HepG2 (cell line): Measurements from ENCODE around the gene SLC9A5. TPM values are rescaled to one million over a fixed set of nuclear protein-coding genes. Genes with fewer than 3 reads are reported as not detected.

Source experiments
- CHD4 ChIP-seq: fragments of 200-600 bp; sonication (generic); IDR thresholded peaks from 2 replicates; pipeline ENCODE4 v1.7.0; 2017; ENCODE audit warnings: mild to moderate bottlenecking, low read length, borderline replicate concordance
- HOXA5 ChIP-seq: sonication (generic); formaldehyde crosslinking; IDR thresholded peaks from 2 replicates; pipeline ENCODE4 v1.4.0; 2020; ENCODE audit warnings: missing genetic modification reagents
- KAT8 ChIP-seq: IDR thresholded peaks from 2 replicates; pipeline ENCODE4 v1.6.1; 2016; ENCODE audit warnings: missing genetic modification reagents, missing compliant biosample characterization
- KLF13 ChIP-seq: sonication (generic); formaldehyde crosslinking; IDR thresholded peaks from 2 replicates; pipeline ENCODE4 v1.4.0; 2020; ENCODE audit warnings: mild to moderate bottlenecking, missing genetic modification reagents
- LCORL ChIP-seq, 2 experiments: fragments of 450-650 bp in 1 of 2; sonication (generic) in 1 of 2; formaldehyde crosslinking in 1 of 2; IDR thresholded peaks; 2 replicates each; pipeline versions ENCODE4 v1.5.0 to v1.6.1; 2017 to 2020; ENCODE audit warnings: antibody characterized with exemption in 1 of 2, missing genetic modification reagents in 1 of 2
- NCOR1 ChIP-seq: fragments of 200-600 bp; sonication (generic); IDR thresholded peaks from 2 replicates; pipeline ENCODE4 v1.7.0; 2017; ENCODE audit warnings: antibody characterized with exemption, low read length, borderline replicate concordance
- NFE2L1 ChIP-seq: sonication (generic); formaldehyde crosslinking; IDR thresholded peaks from 2 replicates; pipeline ENCODE4 v1.4.0; 2020; ENCODE audit warnings: missing genetic modification reagents, mild to moderate bottlenecking, borderline replicate concordance
- PREB ChIP-seq: sonication (generic); formaldehyde crosslinking; IDR thresholded peaks from 2 replicates; pipeline ENCODE4 v1.4.0; 2020; ENCODE audit warnings: missing genetic modification reagents
- SAP130 ChIP-seq: IDR thresholded peaks from 2 replicates; pipeline ENCODE4 v1.6.1; 2016; ENCODE audit warnings: low read depth
- TERF1 ChIP-seq: sonication (generic); formaldehyde crosslinking; IDR thresholded peaks from 2 replicates; pipeline ENCODE4 v1.8.0; 2022; ENCODE audit warnings: mild to moderate bottlenecking, missing genetic modification reagents, moderate library complexity
- THAP11 ChIP-seq: IDR thresholded peaks from 2 replicates; pipeline ENCODE4 v1.6.1; 2016; ENCODE audit warnings: missing biosample characterization, missing genetic modification reagents
- ZFP36 ChIP-seq: fragments of 150-350 bp; IDR thresholded peaks from 2 replicates; pipeline ENCODE4 v1.6.1; 2018; ENCODE audit warnings: borderline replicate concordance, low read length, low read depth; ENCODE audit not compliant: partially characterized antibody
- ZNF33A ChIP-seq: sonication (generic); formaldehyde crosslinking; IDR thresholded peaks from 2 replicates; pipeline ENCODE4 v1.5.1; 2020; ENCODE audit warnings: missing genetic modification reagents, mild to moderate bottlenecking, moderate library complexity, borderline replicate concordance
- ZNF430 ChIP-seq: sonication (generic); formaldehyde crosslinking; IDR thresholded peaks from 2 replicates; pipeline ENCODE4 v1.9.0; 2021; ENCODE audit warnings: mild to moderate bottlenecking, missing genetic modification reagents
- ZNF563 ChIP-seq: sonication (generic); formaldehyde crosslinking; IDR thresholded peaks from 2 replicates; pipeline ENCODE4 v1.8.0; 2022; ENCODE audit warnings: mild to moderate bottlenecking, moderate library complexity, missing genetic modification reagents
- ZNF570 ChIP-seq: sonication (generic); formaldehyde crosslinking; IDR thresholded peaks from 2 replicates; pipeline ENCODE4 v1.4.0; 2020; ENCODE audit warnings: mild to moderate bottlenecking, missing genetic modification reagents, borderline replicate concordance
- ZSCAN29 ChIP-seq: sonication (generic); formaldehyde crosslinking; conservative IDR thresholded peaks from 2 replicates; pipeline ENCODE4 v1.4.0; 2020; ENCODE audit warnings: mild to moderate bottlenecking, missing genetic modification reagents
- polyA plus RNA-seq, 8 experiments: library from polyadenylated mRNA; depleted of rRNA in 3 of 8; stranded (reverse) in 7 of 8; unstranded in 1 of 8; fragments of >200 nt; fragmentation: Illumina TruSeq in 4 of 8; extraction: Trizol in 4 of 8; gene quantifications; 2 replicates each; pipeline versions ENCODE4 v1.2.1 to v1.2.3, GENCODE V29; 2011 to 2016; ENCODE audit warnings: low read depth in 4 of 8, missing spikeins in 1 of 8, mixed read lengths in 1 of 8; ENCODE audit not compliant: insufficient read depth in 1 of 8
- total RNA-seq, 5 experiments: library from RNA; depleted of rRNA; stranded (reverse); fragments of >200 nt; fragmentation: Illumina TruSeq; extraction: Trizol; gene quantifications; 2 replicates each; pipeline ENCODE4 v1.2.3, GENCODE V29; 2016; ENCODE audit warnings: low read depth in 1 of 5
- TF ChIP-seq, protein P1 (sequence below): sonication (generic); formaldehyde crosslinking; IDR thresholded peaks from 2 replicates; pipeline ENCODE4 v1.4.0; 2020; ENCODE audit warnings: missing genetic modification reagents, borderline replicate concordance
- TF ChIP-seq, protein P2 (sequence below): sonication (generic); formaldehyde crosslinking; IDR thresholded peaks from 2 replicates; pipeline ENCODE4 v1.9.0; 2021; ENCODE audit warnings: missing genetic modification reagents, borderline replicate concordance

The SLC9A5 gene
- total and polyA plus RNA-seq, 2 of the 13 experiments (the other 11 are each of a cell fraction or from before 2014, with no cell fraction given) = 0.58 to 1.4 TPM

DNA sequence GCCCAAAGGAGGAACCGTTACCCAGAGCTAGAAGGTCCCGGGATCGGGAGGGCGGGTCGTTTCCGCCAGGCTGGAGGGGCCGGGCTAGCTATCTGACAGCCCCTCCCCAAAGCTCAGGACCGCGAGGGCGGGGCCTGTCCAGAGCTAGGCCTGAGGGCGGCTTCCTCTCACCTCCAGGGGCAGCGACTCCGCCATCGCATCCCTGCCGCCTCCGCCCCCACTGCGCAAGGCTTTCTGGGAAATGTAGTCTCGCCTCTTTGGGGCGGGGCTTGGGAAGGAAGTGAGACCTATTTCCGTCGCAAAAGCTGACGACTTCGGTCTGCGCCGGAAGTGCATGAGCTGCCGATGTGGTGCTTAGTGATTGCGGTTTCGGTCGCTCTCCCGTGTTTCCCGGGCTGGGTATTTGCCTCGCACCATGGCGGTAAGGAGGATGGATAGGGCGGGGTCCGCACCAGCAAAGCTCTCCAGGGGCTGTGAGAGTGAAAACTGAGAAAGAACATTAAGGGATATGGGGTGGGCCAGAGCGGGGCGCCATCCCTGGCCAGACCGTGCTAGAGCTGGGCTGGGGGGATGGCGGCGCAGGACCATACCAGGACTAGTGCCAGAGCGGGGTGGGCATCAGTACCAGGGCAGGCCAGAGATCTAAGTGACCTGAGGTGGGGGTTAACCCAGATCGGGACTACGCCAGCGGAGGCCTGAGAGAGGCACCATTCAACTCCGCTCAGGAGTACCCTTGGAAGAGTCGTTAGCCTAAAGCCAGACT lies 21.8 kb upstream of the SLC9A5 start, which contains the start of gene TMEM208 (continued):
- TF ChIP-seq, protein P1, sequence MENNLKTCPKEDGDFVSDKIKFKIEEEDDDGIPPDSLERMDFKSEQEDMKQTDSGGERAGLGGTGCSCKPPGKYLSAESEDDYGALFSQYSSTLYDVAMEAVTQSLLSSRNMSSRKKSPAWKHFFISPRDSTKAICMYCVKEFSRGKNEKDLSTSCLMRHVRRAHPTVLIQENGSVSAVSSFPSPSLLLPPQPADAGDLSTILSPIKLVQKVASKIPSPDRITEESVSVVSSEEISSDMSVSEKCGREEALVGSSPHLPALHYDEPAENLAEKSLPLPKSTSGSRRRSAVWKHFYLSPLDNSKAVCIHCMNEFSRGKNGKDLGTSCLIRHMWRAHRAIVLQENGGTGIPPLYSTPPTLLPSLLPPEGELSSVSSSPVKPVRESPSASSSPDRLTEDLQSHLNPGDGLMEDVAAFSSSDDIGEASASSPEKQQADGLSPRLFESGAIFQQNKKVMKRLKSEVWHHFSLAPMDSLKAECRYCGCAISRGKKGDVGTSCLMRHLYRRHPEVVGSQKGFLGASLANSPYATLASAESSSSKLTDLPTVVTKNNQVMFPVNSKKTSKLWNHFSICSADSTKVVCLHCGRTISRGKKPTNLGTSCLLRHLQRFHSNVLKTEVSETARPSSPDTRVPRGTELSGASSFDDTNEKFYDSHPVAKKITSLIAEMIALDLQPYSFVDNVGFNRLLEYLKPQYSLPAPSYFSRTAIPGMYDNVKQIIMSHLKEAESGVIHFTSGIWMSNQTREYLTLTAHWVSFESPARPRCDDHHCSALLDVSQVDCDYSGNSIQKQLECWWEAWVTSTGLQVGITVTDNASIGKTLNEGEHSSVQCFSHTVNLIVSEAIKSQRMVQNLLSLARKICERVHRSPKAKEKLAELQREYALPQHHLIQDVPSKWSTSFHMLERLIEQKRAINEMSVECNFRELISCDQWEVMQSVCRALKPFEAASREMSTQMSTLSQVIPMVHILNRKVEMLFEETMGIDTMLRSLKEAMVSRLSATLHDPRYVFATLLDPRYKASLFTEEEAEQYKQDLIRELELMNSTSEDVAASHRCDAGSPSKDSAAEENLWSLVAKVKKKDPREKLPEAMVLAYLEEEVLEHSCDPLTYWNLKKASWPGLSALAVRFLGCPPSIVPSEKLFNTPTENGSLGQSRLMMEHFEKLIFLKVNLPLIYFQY = no peak; the same call in 1 of the 2 replicates
- TF ChIP-seq ZNF33A (CRISPR knock-in tag) = no peak
- peak; percentile 100 for TF ChIP-seq KAT8 (CRISPR knock-in tag)
- peak; percentile 95 for TF ChIP-seq ZNF430
- no peak for TF ChIP-seq NCOR1
- TF ChIP-seq, protein P2, sequence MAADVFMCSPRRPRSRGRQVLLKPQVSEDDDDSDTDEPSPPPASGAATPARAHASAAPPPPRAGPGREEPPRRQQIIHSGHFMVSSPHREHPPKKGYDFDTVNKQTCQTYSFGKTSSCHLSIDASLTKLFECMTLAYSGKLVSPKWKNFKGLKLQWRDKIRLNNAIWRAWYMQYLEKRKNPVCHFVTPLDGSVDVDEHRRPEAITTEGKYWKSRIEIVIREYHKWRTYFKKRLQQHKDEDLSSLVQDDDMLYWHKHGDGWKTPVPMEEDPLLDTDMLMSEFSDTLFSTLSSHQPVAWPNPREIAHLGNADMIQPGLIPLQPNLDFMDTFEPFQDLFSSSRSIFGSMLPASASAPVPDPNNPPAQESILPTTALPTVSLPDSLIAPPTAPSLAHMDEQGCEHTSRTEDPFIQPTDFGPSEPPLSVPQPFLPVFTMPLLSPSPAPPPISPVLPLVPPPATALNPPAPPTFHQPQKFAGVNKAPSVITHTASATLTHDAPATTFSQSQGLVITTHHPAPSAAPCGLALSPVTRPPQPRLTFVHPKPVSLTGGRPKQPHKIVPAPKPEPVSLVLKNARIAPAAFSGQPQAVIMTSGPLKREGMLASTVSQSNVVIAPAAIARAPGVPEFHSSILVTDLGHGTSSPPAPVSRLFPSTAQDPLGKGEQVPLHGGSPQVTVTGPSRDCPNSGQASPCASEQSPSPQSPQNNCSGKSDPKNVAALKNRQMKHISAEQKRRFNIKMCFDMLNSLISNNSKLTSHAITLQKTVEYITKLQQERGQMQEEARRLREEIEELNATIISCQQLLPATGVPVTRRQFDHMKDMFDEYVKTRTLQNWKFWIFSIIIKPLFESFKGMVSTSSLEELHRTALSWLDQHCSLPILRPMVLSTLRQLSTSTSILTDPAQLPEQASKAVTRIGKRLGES = no peak
- TF ChIP-seq ZSCAN29 (CRISPR knock-in tag) = peak; percentile 78; the same call in 1 of the 2 replicates
- TF ChIP-seq LCORL (IDR thresholded peaks at IDR 0.05) = no peak
- TF ChIP-seq LCORL (CRISPR knock-in tag; IDR thresholded peaks at IDR 0.05) = peak; percentile 86
- TF ChIP-seq KLF13 = no peak
- TF ChIP-seq TERF1 = no peak
- TF ChIP-seq CHD4 = no peak
- TF ChIP-seq ZFP36 = no peak
- TF ChIP-seq ZNF570 = no peak
- no peak for TF ChIP-seq NFE2L1 (CRISPR knock-in tag)
- TF ChIP-seq THAP11 = peak; percentile 100
- TF ChIP-seq ZNF563 = peak; percentile 37; the same call in 1 of the 2 replicates
- no peak; the same call in 1 of the 2 replicates for TF ChIP-seq PREB (CRISPR knock-in tag)
- peak; percentile 100 for TF ChIP-seq SAP130 (CRISPR knock-in tag)
- peak; percentile 58; the same call in 1 of the 2 replicates for TF ChIP-seq HOXA5 (CRISPR knock-in tag)
